Ishikawa (cell line): ENCODE data around the gene PTPRJ.

ENCODE experiments used
- CEBPB ChIP-seq: IDR thresholded peaks from 2 replicates; pipeline ENCODE4 v1.6.1; 2012
- CREB1 ChIP-seq: IDR thresholded peaks from 2 replicates; pipeline ENCODE4 v1.6.1; 2012; ENCODE audit warnings: low read depth
- EGR1 ChIP-seq: IDR thresholded peaks from 2 replicates; pipeline ENCODE4 v1.6.1; 2012
- EP300 ChIP-seq: IDR thresholded peaks from 2 replicates; pipeline ENCODE4 v1.6.1; 2012; ENCODE audit warnings: borderline replicate concordance
- FOXM1 ChIP-seq: IDR thresholded peaks from 2 replicates; pipeline ENCODE4 v1.6.1; 2012; ENCODE audit warnings: low read depth, borderline replicate concordance
- MAX ChIP-seq: IDR thresholded peaks from 2 replicates; pipeline ENCODE4 v1.6.1; 2012
- NFIC ChIP-seq: IDR thresholded peaks from 2 replicates; pipeline ENCODE4 v1.6.1; 2012
- RAD21 ChIP-seq: IDR thresholded peaks from 2 replicates; pipeline ENCODE4 v1.6.1; 2012; ENCODE audit warnings: low read depth
- TAF1 ChIP-seq: IDR thresholded peaks from 2 replicates; pipeline ENCODE4 v1.6.1; 2012; ENCODE audit warnings: low read depth, mild to moderate bottlenecking
- TCF12 ChIP-seq: IDR thresholded peaks from 2 replicates; pipeline ENCODE4 v1.6.1; 2012; ENCODE audit warnings: low read depth
- TEAD4 ChIP-seq: IDR thresholded peaks from 2 replicates; pipeline ENCODE4 v1.6.1; 2012
- USF1 ChIP-seq: IDR thresholded peaks from 2 replicates; pipeline ENCODE4 v1.6.1; 2012
- YY1 ChIP-seq: IDR thresholded peaks from 2 replicates; pipeline ENCODE4 v1.6.1; 2012; ENCODE audit warnings: low read depth
- ZBTB7A ChIP-seq: IDR thresholded peaks from 2 replicates; pipeline ENCODE4 v1.6.1; 2012; ENCODE audit warnings: low read depth
- TF ChIP-seq, protein P1 (sequence below): IDR thresholded peaks from 2 replicates; pipeline ENCODE4 v1.6.1; 2012; ENCODE audit warnings: low read depth, mild to moderate bottlenecking

The PTPRJ gene

GRCh38 chr11:48007677-48008076 is 27.3 kb downstream of the PTPRJ start:
- TF ChIP-seq YY1 (no peak), USF1 (no peak), RAD21 (no peak), TAF1 (no peak), EGR1 (no peak), EP300 (no peak), ZBTB7A (no peak), MAX (no peak)

- TF ChIP-seq TAF1 (no peak), CREB1 (no peak), TCF12 (no peak), YY1 (no peak), EGR1 (no peak), TEAD4 (no peak), RAD21 (no peak), NFIC (no peak), FOXM1 (no peak), MAX (no peak), ZBTB7A (no peak), USF1 (no peak), CEBPB (no peak), EP300 (no peak)
- TF ChIP-seq, protein P1, sequence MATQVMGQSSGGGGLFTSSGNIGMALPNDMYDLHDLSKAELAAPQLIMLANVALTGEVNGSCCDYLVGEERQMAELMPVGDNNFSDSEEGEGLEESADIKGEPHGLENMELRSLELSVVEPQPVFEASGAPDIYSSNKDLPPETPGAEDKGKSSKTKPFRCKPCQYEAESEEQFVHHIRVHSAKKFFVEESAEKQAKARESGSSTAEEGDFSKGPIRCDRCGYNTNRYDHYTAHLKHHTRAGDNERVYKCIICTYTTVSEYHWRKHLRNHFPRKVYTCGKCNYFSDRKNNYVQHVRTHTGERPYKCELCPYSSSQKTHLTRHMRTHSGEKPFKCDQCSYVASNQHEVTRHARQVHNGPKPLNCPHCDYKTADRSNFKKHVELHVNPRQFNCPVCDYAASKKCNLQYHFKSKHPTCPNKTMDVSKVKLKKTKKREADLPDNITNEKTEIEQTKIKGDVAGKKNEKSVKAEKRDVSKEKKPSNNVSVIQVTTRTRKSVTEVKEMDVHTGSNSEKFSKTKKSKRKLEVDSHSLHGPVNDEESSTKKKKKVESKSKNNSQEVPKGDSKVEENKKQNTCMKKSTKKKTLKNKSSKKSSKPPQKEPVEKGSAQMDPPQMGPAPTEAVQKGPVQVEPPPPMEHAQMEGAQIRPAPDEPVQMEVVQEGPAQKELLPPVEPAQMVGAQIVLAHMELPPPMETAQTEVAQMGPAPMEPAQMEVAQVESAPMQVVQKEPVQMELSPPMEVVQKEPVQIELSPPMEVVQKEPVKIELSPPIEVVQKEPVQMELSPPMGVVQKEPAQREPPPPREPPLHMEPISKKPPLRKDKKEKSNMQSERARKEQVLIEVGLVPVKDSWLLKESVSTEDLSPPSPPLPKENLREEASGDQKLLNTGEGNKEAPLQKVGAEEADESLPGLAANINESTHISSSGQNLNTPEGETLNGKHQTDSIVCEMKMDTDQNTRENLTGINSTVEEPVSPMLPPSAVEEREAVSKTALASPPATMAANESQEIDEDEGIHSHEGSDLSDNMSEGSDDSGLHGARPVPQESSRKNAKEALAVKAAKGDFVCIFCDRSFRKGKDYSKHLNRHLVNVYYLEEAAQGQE = no peak
Observed at GRCh38 chr11:48008951-48009270, 28.6 kb downstream of the PTPRJ start.

DNA sequence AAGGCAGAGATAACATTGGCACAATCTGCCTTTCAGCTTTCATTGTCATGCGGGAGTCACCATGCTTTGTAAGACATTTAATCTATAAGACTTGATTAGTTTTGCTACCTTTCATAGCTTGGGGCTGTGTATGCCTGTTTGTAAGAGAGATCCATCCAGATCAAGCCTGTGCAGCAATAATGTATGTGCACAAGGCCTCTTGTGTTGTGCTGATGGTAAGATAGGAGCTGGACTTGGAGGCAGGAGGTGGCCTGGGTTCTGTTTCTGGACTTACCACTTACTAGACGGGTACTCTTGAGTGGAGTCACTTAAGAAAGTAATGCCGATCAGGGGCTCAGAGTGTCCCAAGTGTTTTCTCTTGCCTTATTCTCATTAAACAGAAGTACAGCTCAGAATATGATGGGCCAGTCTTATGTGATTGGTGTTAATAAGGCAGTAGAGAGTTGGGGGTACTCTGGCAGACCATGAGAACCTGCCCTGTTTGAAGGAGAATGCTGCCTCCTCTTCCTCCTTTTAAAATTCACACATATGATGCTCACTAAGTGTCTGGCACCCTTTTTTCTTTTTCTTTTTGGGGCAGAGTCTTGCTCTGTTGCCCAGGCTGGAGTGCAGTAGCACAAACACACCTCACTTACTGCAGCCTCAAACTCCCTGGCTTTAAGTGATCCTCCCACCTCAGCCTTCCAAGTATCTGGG is 30.9 kb downstream of the PTPRJ start:
- TF ChIP-seq FOXM1 = no peak
- no peak for TF ChIP-seq USF1
- no peak for TF ChIP-seq RAD21
- no peak for TF ChIP-seq CREB1
- no peak for TF ChIP-seq CEBPB
- TF ChIP-seq NFIC = no peak
- TF ChIP-seq EP300 = no peak
- TF ChIP-seq TEAD4 = no peak
- no peak for TF ChIP-seq ZBTB7A
- TF ChIP-seq, protein P1 = no peak

GRCh38 chr11:48011798-48012391 is 31.5 kb downstream of the PTPRJ start:
- no peak for TF ChIP-seq CEBPB
- TF ChIP-seq TAF1 = no peak
- TF ChIP-seq EGR1 = no peak
- no peak for TF ChIP-seq TEAD4
- no peak for TF ChIP-seq FOXM1
- no peak for TF ChIP-seq ZBTB7A
- TF ChIP-seq NFIC = no peak
- TF ChIP-seq USF1 = no peak
- no peak for TF ChIP-seq RAD21
- TF ChIP-seq EP300 = no peak
- TF ChIP-seq MAX = no peak
- TF ChIP-seq, protein P1 = no peak
- TF ChIP-seq YY1 = no peak
- TF ChIP-seq CREB1 = no peak
- no peak for TF ChIP-seq TCF12
